Ovary (tissue), 3 donors: Measurements from ENCODE around the gene SLC43A2.

ENCODE experiments used
- CTCF ChIP-seq, 3 donors: fragments of 450-650 bp in 2 of 3; fragments of 200-600 bp in 1 of 3; IDR thresholded peaks; one replicate each; pipeline versions ENCODE4 v1.5.1 to v1.8.0; 2016 to 2022; ENCODE audit warnings: antibody characterized with exemption in 3 of 3, mild to moderate bottlenecking in 1 of 3
- EP300 ChIP-seq: sonication (generic); formaldehyde crosslinking; IDR thresholded peaks from one replicate; pipeline ENCODE4 v1.6.1; 2017; ENCODE audit warnings: antibody characterized with exemption
- donor health status: DM: no; HTN: no; CAD: no.

- TF ChIP-seq CTCF (IDR thresholded peaks at IDR 0.05) (no peak), EP300 (no peak)
Measured at GRCh38 chr17:1533661-1534325, 94.8 kb downstream of the SLC43A2 start.
